Measurements from ENCODE around the gene CCL16. TPM values are rescaled to one million over a fixed set of nuclear protein-coding genes. Genes with fewer than 3 reads are reported as not detected.

Gene CCL16
- total and polyA plus RNA-seq, 2 experiments from 2014 or later, result not detected

DNA sequence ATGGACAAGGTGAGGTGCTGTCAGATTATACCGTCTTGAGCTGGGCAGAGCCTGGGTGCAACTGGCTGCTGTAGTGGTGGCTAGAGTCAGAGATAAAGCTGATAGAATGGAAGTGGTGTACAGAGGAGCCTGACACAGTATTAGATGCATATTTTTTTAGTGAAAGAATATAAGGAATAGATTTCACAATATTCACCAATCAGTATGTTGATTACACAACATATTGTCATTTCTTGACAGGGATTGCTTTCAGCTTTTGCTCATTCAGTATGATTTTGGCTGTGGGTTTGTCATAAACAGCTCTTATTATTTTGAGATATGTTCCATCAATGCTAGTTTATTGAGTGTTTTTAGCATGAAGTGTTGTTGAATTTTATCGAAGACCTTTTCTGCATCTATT lies 38.1 kb upstream of the CCL16 start (continued):
- TF ChIP-seq, protein P1, sequence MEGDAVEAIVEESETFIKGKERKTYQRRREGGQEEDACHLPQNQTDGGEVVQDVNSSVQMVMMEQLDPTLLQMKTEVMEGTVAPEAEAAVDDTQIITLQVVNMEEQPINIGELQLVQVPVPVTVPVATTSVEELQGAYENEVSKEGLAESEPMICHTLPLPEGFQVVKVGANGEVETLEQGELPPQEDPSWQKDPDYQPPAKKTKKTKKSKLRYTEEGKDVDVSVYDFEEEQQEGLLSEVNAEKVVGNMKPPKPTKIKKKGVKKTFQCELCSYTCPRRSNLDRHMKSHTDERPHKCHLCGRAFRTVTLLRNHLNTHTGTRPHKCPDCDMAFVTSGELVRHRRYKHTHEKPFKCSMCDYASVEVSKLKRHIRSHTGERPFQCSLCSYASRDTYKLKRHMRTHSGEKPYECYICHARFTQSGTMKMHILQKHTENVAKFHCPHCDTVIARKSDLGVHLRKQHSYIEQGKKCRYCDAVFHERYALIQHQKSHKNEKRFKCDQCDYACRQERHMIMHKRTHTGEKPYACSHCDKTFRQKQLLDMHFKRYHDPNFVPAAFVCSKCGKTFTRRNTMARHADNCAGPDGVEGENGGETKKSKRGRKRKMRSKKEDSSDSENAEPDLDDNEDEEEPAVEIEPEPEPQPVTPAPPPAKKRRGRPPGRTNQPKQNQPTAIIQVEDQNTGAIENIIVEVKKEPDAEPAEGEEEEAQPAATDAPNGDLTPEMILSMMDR (conservative IDR thresholded peaks at IDR 0.05; ENCODE audit: low read depth in 2 of 2), result no peak
- TF ChIP-seq REST (IDR thresholded peaks at IDR 0.05; ENCODE audit: unreplicated experiment) (no peak), POLR2AphosphoS5 (IDR thresholded peaks at IDR 0.05; ENCODE audit: low read depth) (no peak)

DNA sequence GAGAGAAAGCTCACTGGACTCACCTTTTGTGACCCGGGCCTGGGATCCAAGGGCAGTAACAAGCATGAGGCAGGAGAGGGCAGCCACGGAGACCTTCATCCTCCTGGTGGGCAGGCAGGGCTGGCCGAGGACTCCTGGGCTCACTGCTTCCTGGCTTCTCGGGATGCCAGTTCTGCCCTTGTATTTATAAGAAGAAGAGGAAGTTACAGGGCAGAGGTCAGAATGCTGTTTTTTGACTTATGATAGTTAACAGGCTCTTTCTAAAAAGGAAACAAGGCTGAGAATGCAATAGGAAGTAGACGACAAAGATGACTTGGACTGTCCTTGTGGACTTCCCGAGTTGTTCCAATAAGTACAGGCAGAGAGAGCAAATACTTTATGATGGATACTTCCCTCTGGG lies 36.5 kb upstream of the CCL16 start, which contains the start of gene CCL23:
Gene CCL23, minus strand, starts transcription at position 174 of the 400 bp plus-strand sequence. Its CDS starts 75 bp downstream, at position 99.
- no peaks in the 10 kb centered on the region for H3K4me1 Mint-ChIP-seq
- H3K4me1 ChIP-seq (ENCODE audit: insufficient read depth), result no peaks in the 10 kb centered on the region
- no peaks in the 10 kb centered on the region for H4K20me1 ChIP-seq (replicated peaks; ENCODE audit: insufficient read depth)
- no peaks in the 10 kb centered on the region for H3K36me3 ChIP-seq (ENCODE audit: insufficient read depth)
- H3K4me2 ChIP-seq, result no peak within 1 kb of the TSS
- H3K9me2 ChIP-seq (ENCODE audit: insufficient read depth), result no peaks in the 10 kb centered on the region
- no peak within 1 kb of the TSS for H3K27ac ChIP-seq (ENCODE audit: low read depth)
- H3K4me3 ChIP-seq, result no peak within 1 kb of the TSS
- no peaks in the 10 kb centered on the region for H3K27me3 ChIP-seq (ENCODE audit: insufficient read depth)
- H3K4me3 Mint-ChIP-seq, result no peak within 1 kb of the TSS
- ATAC-seq, result no peak
- H3F3A ChIP-seq (replicated peaks; ENCODE audit: low read depth), result no peaks in the 10 kb centered on the region
- H3K27ac Mint-ChIP-seq, result no peak within 1 kb of the TSS
- no peak within 1 kb of the TSS for H2AFZ ChIP-seq
- peaks cover 14% of the 10 kb centered on the region for H3K9me3 Mint-ChIP-seq
- H3K79me2 ChIP-seq (replicated peaks; ENCODE audit: insufficient read depth), result no peaks in the 10 kb centered on the region
- TF ChIP-seq REST (IDR thresholded peaks at IDR 0.05; ENCODE audit: unreplicated experiment) (no peak), ZNF462 (CRISPR knock-in tag; IDR thresholded peaks at IDR 0.05) (no peak)
- no peaks in the 10 kb centered on the region; the same call in 2 of the 3 replicates for H3K36me3 Mint-ChIP-seq (ENCODE audit: low read depth)
- no peak for DNase-seq (ENCODE audit: low spot score)
- H3K27me3 Mint-ChIP-seq (ENCODE audit: insufficient read depth, low read depth, poor library complexity), result peaks cover 11% of the 10 kb centered on the region
